Neural cell (in vitro differentiated cells): ENCODE data around the gene HDAC4. TPM values are rescaled to one million over a fixed set of nuclear protein-coding genes. Genes with fewer than 3 reads are reported as not detected.

Source experiments
- H2AFZ ChIP-seq: fragments of 200-600, 300-800 bp; sonication (generic), shearing (Covaris generic); 2 replicates; pipeline ENCODE4 v1.6.0; 2014; ENCODE audit warnings: low read depth, mild to moderate bottlenecking, antibody characterized with exemption, low read length, moderate library complexity
- H3F3A ChIP-seq: fragments of 200-600 bp; shearing (Covaris generic); 2 replicates; pipeline ENCODE4 v1.6.1; 2016; ENCODE audit warnings: mild to moderate bottlenecking, moderate library complexity, mixed read lengths, antibody characterized with exemption, low read length; ENCODE audit not compliant: insufficient read depth, poor library complexity, severe bottlenecking
- H3K27ac ChIP-seq: fragments of 200-600, 300-800 bp; sonication (generic), shearing (Covaris generic); 2 replicates; pipeline ENCODE4 v1.5.1; 2014; ENCODE audit warnings: mild to moderate bottlenecking, low read length, moderate library complexity
- H3K27me3 ChIP-seq: fragments of 300-800, 200-600 bp; sonication (generic), shearing (Covaris generic); 2 replicates; pipeline ENCODE4 v1.6.0; 2014; ENCODE audit warnings: mild to moderate bottlenecking, low read depth, low read length, moderate library complexity; ENCODE audit not compliant: insufficient read depth
- H3K36me3 ChIP-seq: fragments of 300-800, 200-600 bp; sonication (generic), shearing (Covaris generic); 2 replicates; pipeline ENCODE4 v1.5.1; 2014; ENCODE audit warnings: mild to moderate bottlenecking, antibody characterized with exemption, low read length, moderate library complexity; ENCODE audit not compliant: insufficient read depth
- H3K4me2 ChIP-seq: fragments of 300-800, 200-600 bp; sonication (generic), shearing (Covaris generic); 2 replicates; pipeline ENCODE4 v1.6.0; 2014; ENCODE audit warnings: mild to moderate bottlenecking, low read length
- H3K4me3 ChIP-seq: fragments of 300-800, 200-600 bp; sonication (generic), shearing (Covaris generic); 2 replicates; pipeline ENCODE4 v1.5.1; 2014; ENCODE audit warnings: mild to moderate bottlenecking, low read length, moderate library complexity
- H3K79me2 ChIP-seq: fragments of 200-600 bp; shearing (Covaris generic); replicated peaks from 2 replicates; pipeline ENCODE4 v1.6.0; 2014; ENCODE audit warnings: mild to moderate bottlenecking, low read length, moderate library complexity; ENCODE audit not compliant: insufficient read depth
- H3K9ac ChIP-seq: fragments of 300-800, 200-600 bp; sonication (generic), shearing (Covaris generic); 2 replicates; pipeline ENCODE4 v1.6.1; 2016; ENCODE audit warnings: mild to moderate bottlenecking, low read length, mixed read lengths
- H3K9me2 ChIP-seq: fragments of 200-600 bp; shearing (Covaris generic); 2 replicates; pipeline ENCODE4 v1.6.1; 2016; ENCODE audit warnings: mild to moderate bottlenecking, low read length, mixed read lengths; ENCODE audit not compliant: insufficient read depth
- H3K9me3 ChIP-seq: fragments of 200-600, 300-800 bp; sonication (generic), shearing (Covaris generic); 2 replicates; pipeline ENCODE4 v1.6.1; 2016; ENCODE audit warnings: mild to moderate bottlenecking, mixed run types, low read length, moderate library complexity, mixed read lengths
- H4K20me1 ChIP-seq: fragments of 200-600 bp; shearing (Covaris generic); 2 replicates; pipeline ENCODE4 v1.6.1; 2016; ENCODE audit warnings: mild to moderate bottlenecking, mixed run types; ENCODE audit not compliant: insufficient read depth
- CTCF ChIP-seq: fragments of 450-650 bp; IDR thresholded peaks from 2 replicates; pipeline ENCODE4 v1.5.1; 2014; ENCODE audit warnings: antibody characterized with exemption, mild to moderate bottlenecking, moderate library complexity; ENCODE audit not compliant: poor library complexity, severe bottlenecking
- EP300 ChIP-seq: fragments of 450-650 bp; conservative IDR thresholded peaks from 2 replicates; pipeline ENCODE4 v1.6.1; 2014; ENCODE audit warnings: antibody characterized with exemption, mild to moderate bottlenecking, moderate library complexity; ENCODE audit not compliant: poor library complexity, severe bottlenecking
- EZH2 ChIP-seq: fragments of 200-600, 300-800 bp; shearing (Covaris generic), sonication (generic); IDR thresholded peaks from 2 replicates; pipeline ENCODE4 v1.6.1; 2014; ENCODE audit warnings: antibody characterized with exemption, low read length, borderline replicate concordance, mild to moderate bottlenecking; ENCODE audit not compliant: insufficient read depth, poor library complexity, severe bottlenecking
- MXI1 ChIP-seq: fragments of 450-650 bp; conservative IDR thresholded peaks from 2 replicates; pipeline ENCODE4 v1.6.1; 2014; ENCODE audit warnings: antibody characterized with exemption, mild to moderate bottlenecking; ENCODE audit not compliant: poor library complexity, severe bottlenecking
- POLR2AphosphoS5 ChIP-seq: IDR thresholded peaks from 2 replicates; pipeline ENCODE4 v1.6.1; 2012
- RAD21 ChIP-seq: fragments of 450-650 bp; conservative IDR thresholded peaks from 2 replicates; pipeline ENCODE4 v1.6.1; 2014; ENCODE audit warnings: antibody characterized with exemption, mild to moderate bottlenecking, moderate library complexity
- SMC3 ChIP-seq: fragments of 450-650 bp; conservative IDR thresholded peaks from 2 replicates; pipeline ENCODE4 v1.6.1; 2014; ENCODE audit warnings: antibody characterized with exemption, mild to moderate bottlenecking, moderate library complexity; ENCODE audit not compliant: poor library complexity
- TAF1 ChIP-seq: IDR thresholded peaks from 2 replicates; pipeline ENCODE4 v1.6.1; 2012; ENCODE audit warnings: low read depth
- polyA plus RNA-seq: library from polyadenylated mRNA; depleted of rRNA; stranded (reverse); fragments of >200 nt; gene quantifications from 2 replicates; pipeline ENCODE4 v1.2.3, GENCODE V29; 2014
- TF ChIP-seq, protein P1 (sequence below): IDR thresholded peaks from 2 replicates; pipeline ENCODE4 v1.6.1; 2012; ENCODE audit warnings: borderline replicate concordance

The HDAC4 gene
- polyA plus RNA-seq, 1 donor from 2014 or later, result 3.4 TPM

- TF ChIP-seq MXI1, result no peak
- TF ChIP-seq RAD21, result no peak
- TF ChIP-seq SMC3, result no peak
- TF ChIP-seq TAF1, result no peak
- no peak for TF ChIP-seq EZH2
- TF ChIP-seq POLR2AphosphoS5, result no peak
- no peak for TF ChIP-seq CTCF
- TF ChIP-seq EP300, result no peak
- TF ChIP-seq, protein P1, sequence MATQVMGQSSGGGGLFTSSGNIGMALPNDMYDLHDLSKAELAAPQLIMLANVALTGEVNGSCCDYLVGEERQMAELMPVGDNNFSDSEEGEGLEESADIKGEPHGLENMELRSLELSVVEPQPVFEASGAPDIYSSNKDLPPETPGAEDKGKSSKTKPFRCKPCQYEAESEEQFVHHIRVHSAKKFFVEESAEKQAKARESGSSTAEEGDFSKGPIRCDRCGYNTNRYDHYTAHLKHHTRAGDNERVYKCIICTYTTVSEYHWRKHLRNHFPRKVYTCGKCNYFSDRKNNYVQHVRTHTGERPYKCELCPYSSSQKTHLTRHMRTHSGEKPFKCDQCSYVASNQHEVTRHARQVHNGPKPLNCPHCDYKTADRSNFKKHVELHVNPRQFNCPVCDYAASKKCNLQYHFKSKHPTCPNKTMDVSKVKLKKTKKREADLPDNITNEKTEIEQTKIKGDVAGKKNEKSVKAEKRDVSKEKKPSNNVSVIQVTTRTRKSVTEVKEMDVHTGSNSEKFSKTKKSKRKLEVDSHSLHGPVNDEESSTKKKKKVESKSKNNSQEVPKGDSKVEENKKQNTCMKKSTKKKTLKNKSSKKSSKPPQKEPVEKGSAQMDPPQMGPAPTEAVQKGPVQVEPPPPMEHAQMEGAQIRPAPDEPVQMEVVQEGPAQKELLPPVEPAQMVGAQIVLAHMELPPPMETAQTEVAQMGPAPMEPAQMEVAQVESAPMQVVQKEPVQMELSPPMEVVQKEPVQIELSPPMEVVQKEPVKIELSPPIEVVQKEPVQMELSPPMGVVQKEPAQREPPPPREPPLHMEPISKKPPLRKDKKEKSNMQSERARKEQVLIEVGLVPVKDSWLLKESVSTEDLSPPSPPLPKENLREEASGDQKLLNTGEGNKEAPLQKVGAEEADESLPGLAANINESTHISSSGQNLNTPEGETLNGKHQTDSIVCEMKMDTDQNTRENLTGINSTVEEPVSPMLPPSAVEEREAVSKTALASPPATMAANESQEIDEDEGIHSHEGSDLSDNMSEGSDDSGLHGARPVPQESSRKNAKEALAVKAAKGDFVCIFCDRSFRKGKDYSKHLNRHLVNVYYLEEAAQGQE, result no peak
- Histone ChIP-seq H3K4me3 (no peak overlapping the region), H3K9me3 (no peaks in the 10 kb centered on the region), H3K79me2 (peaks cover 27% of the 10 kb centered on the region), H3K9me2 (no peaks in the 10 kb centered on the region), H3F3A (no peaks in the 10 kb centered on the region), H4K20me1 (no peaks in the 10 kb centered on the region), H3K36me3 (no peaks in the 10 kb centered on the region), H2AFZ (no peak overlapping the region), H3K4me2 (no peak overlapping the region), H3K27ac (no peak overlapping the region), H3K27me3 (no peaks in the 10 kb centered on the region), H3K9ac (no peak overlapping the region)
These were observed 34.9 kb downstream of the HDAC4 start for GRCh38 chr2:239365782-239366435.

GRCh38 chr2:239365071-239365781, 35.6 kb downstream of the HDAC4 start:
- Histone ChIP-seq H3K9me3 (no peaks in the 10 kb centered on the region), H3K9ac (no peak overlapping the region), H4K20me1 (no peaks in the 10 kb centered on the region), H3K36me3 (no peaks in the 10 kb centered on the region), H3K27me3 (no peaks in the 10 kb centered on the region), H3K9me2 (no peaks in the 10 kb centered on the region), H3K79me2 (peaks cover 32% of the 10 kb centered on the region), H3K27ac (no peak overlapping the region), H3F3A (no peaks in the 10 kb centered on the region), H3K4me2 (no peak overlapping the region), H2AFZ (no peak overlapping the region), H3K4me3 (no peak overlapping the region)
- TF ChIP-seq, protein P1, result no peak
- TF ChIP-seq SMC3, result no peak
